ENCODE data around the gene HTRA1. TPM values are rescaled to one million over a fixed set of nuclear protein-coding genes. Genes with fewer than 3 reads are reported as not detected.

Gene HTRA1
- total RNA-seq, 6 experiments from 2014 or later, result 55.0 to 67.2 (median 61.9) TPM

DNA sequence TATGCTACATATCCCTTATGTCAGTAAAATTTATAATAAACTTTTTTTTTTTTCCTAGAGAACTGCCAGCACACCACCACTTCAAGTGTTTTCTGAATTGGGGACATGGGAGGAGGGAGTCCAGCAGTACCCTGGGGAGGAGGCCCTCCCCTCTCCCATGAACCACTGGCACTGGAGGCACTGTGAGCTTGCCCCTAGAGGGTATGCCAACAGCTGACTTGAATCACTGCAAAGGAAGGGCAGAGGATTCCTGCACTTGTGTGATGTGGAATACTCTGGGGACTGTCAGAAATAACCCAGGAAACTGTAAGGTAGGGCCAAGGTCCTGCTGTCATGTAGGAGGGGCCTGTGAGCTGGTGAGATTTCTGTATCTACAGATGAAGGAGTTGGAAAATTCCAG lies 15.4 kb upstream of the HTRA1 start:
- H3K9me3 Mint-ChIP-seq, result no peaks in the 10 kb centered on the region
- TF ChIP-seq CTCF (IDR thresholded peaks at IDR 0.05), result no peak
- no peak for DNase-seq
- H3K27me3 Mint-ChIP-seq (ENCODE audit: insufficient read depth), result no peaks in the 10 kb centered on the region; the same call in none of the 2 replicates
- peaks cover 22% of the 10 kb centered on the region for H3K4me1 Mint-ChIP-seq (ENCODE audit: low read depth)
- H3K4me3 Mint-ChIP-seq, result no peak overlapping the region
- H3K27ac Mint-ChIP-seq, result no peak overlapping the region
- H3K36me3 Mint-ChIP-seq (ENCODE audit: low read depth), result no peaks in the 10 kb centered on the region

DNA sequence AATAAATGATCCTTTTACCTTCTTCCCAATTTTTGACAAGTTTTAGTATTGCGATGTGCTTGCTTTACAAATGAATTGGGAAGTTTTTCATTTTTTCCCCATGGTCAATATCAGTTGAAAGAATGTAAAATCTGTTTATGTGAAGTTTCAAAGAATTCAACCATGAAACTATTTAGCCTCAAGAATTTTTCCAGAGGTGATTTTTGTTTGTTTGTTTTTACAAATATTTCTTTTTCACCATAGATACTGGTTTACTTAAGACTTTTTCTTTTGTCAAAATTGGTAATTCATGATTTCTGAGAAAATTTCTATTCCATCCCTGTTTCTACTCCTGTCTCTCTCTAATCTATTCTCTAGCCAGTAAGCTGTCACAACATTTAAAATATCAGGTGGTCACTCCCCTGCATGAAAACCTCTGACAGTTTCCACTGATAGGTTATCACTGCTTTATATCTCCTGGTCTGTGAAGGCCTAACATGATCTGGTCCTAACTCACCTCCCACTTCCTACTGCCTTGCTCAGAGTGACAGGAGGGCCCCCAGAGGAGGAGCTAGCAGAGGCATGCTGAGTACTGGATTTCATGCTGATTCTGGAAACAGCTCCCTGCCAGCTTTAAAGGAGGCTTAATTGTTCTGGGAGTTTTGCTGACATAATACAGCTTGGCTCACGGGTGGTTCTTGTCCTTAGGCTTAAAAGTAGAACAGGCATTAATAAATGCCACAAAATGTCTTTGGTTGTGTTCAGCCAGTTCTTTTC lies 14.5 kb upstream of the HTRA1 start:
- no peak overlapping the region for H3K27ac Mint-ChIP-seq
- H3K36me3 Mint-ChIP-seq (ENCODE audit: low read depth), result no peaks in the 10 kb centered on the region
- DNase-seq, result no peak
- H3K9me3 Mint-ChIP-seq, result no peaks in the 10 kb centered on the region
- peaks cover 20% of the 10 kb centered on the region for H3K4me1 Mint-ChIP-seq (ENCODE audit: low read depth)
- TF ChIP-seq CTCF (IDR thresholded peaks at IDR 0.05), result no peak
- no peak overlapping the region for H3K4me3 Mint-ChIP-seq
- H3K27me3 Mint-ChIP-seq (ENCODE audit: insufficient read depth), result no peaks in the 10 kb centered on the region; the same call in none of the 2 replicates

DNA sequence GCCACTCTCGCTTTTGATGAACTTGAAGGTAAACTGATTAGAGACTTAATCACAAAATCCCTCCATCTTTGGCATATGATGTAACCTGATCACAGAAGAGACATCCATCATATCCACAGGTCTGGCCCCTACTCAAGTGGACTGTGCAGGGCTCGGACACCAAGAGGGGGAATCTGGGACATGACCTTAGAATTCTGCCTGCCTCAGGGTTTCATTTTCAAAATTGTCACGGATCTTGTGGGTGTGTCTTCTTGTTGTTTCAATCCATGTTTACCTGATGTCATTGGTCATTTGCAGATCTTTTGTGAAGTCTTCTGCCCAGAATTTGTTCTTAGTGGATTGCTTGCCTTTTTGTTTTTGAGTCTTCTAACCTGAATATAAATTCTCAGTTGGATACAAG lies 12.8 kb upstream of the HTRA1 start:
- H3K27ac Mint-ChIP-seq, result no peak overlapping the region
- TF ChIP-seq CTCF (IDR thresholded peaks at IDR 0.05), result no peak
- H3K27me3 Mint-ChIP-seq (ENCODE audit: insufficient read depth), result no peaks in the 10 kb centered on the region; the same call in none of the 2 replicates
- no peak overlapping the region for H3K4me3 Mint-ChIP-seq
- H3K4me1 Mint-ChIP-seq (ENCODE audit: low read depth), result peaks cover 13% of the 10 kb centered on the region
- no peak for DNase-seq
- H3K9me3 Mint-ChIP-seq, result no peaks in the 10 kb centered on the region
- no peaks in the 10 kb centered on the region for H3K36me3 Mint-ChIP-seq (ENCODE audit: low read depth)

GRCh38 chr10:122449153-122449552 lies 12.2 kb upstream of the HTRA1 start:
- Mint-ChIP-seq H3K27me3 (ENCODE audit: insufficient read depth) (peaks cover 1% of the 10 kb centered on the region), H3K4me1 (ENCODE audit: low read depth) (peaks cover 13% of the 10 kb centered on the region), H3K36me3 (ENCODE audit: low read depth) (no peaks in the 10 kb centered on the region), H3K27ac (no peak overlapping the region), H3K9me3 (no peaks in the 10 kb centered on the region), H3K4me3 (no peak overlapping the region)
- TF ChIP-seq CTCF (IDR thresholded peaks at IDR 0.05), result no peak
- DNase-seq, result no peak

GRCh38 chr10:122450353-122450990 lies 10.9 kb upstream of the HTRA1 start:
- H3K36me3 Mint-ChIP-seq (ENCODE audit: low read depth), result no peaks in the 10 kb centered on the region
- no peak overlapping the region for H3K27ac Mint-ChIP-seq
- TF ChIP-seq CTCF (IDR thresholded peaks at IDR 0.05), result no peak
- peaks cover 13% of the 10 kb centered on the region for H3K4me1 Mint-ChIP-seq (ENCODE audit: low read depth)
- no peaks in the 10 kb centered on the region for H3K9me3 Mint-ChIP-seq
- H3K27me3 Mint-ChIP-seq (ENCODE audit: insufficient read depth), result peaks cover 5% of the 10 kb centered on the region
- DNase-seq, result no peak
- no peak overlapping the region for H3K4me3 Mint-ChIP-seq
